ENCODE measurements around the gene C19orf25. TPM values are rescaled to one million over a fixed set of nuclear protein-coding genes. Genes with fewer than 3 reads are reported as not detected.
A peak's percentile ranks its signal among the peaks of the same experiment; 100 is the strongest.

The C19orf25 gene
- total and polyA plus RNA-seq, 2 of the 13 experiments (the other 11 are each of a cell fraction or from before 2014, with no cell fraction given) = 14.2 to 32.4 TPM

GRCh38 chr19:1470305-1471009 lies 8.6 kb downstream of the C19orf25 start (continued):
- TF ChIP-seq IRF9 (CRISPR knock-in tag; IDR thresholded peaks at IDR 0.05; ENCODE audit: borderline replicate concordance) (0 out of 2 replicates have a peak, but pooled peaks have one; percentile 30), PAXIP1 (CRISPR knock-in tag; conservative IDR thresholded peaks at IDR 0.05) (0 out of 2 replicates have a peak, but pooled peaks have one; percentile 16), NAIF1 (CRISPR knock-in tag; IDR thresholded peaks at IDR 0.05; ENCODE audit: borderline replicate concordance) (no peak), SAP130 (CRISPR knock-in tag; IDR thresholded peaks at IDR 0.05; ENCODE audit: low read depth) (peak; percentile 37; the same call in 1 of the 2 replicates), MAF1 (CRISPR knock-in tag; IDR thresholded peaks at IDR 0.05; ENCODE audit: borderline replicate concordance) (no peak), HBP1 (CRISPR knock-in tag; IDR thresholded peaks at IDR 0.05; ENCODE audit: low read depth) (no peak), NFE2 (CRISPR knock-in tag; IDR thresholded peaks at IDR 0.05) (no peak), ZSCAN5A (CRISPR knock-in tag; IDR thresholded peaks at IDR 0.05; ENCODE audit: borderline replicate concordance) (no peak), KLF16 (CRISPR knock-in tag; IDR thresholded peaks at IDR 0.05) (0 out of 4 replicates have a peak, but pooled peaks of 1 of the 2 experiments have one; percentile 14)
